NCI-H774 (cell line): ENCODE results near the gene CGB7.
"Not testable (repeated sequence)": the region's sequence is repeated elsewhere in the genome, so short reads cannot be mapped to it uniquely, and the experiment has no call there.

Experiments
- DNase-seq: peaks from one replicate; lab custom pipeline; 2025; lab: John Stamatoyannopoulos, UW

Gene CGB7

GRCh38 chr19:49073514-49074378, 16.2 kb upstream of the CGB7 start:
- DNase-seq, result no peak

GRCh38 chr19:49071860-49072547, 14.5 kb upstream of the CGB7 start:
- DNase-seq, result no peak

DNA sequence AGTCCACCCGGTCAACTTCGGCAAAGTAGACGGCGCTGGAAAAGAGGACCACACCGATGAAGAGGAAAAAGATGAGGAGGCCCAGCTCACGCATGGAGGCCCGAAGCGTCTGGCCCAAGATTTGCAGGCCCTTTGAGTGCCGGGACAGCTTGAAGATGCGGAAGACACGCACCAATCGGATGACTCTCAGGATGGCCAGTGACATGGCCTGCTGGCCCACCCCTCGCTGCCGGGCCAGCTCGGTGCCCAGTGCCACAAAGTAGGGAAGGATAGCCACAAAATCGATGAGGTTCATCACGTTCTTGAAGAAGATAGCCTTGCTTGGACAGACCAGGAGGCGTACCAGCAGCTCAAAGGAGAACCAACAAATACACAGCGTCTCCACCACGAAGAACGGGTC, 12.9 kb upstream of the CGB7 start:
- DNase-seq, result no peak

- DNase-seq, result no peak
Observed at GRCh38 chr19:49069026-49069425, 11.5 kb upstream of the CGB7 start.

GRCh38 chr19:49067554-49067953, 10.0 kb upstream of the CGB7 start:
- DNase-seq, result no peak

DNA sequence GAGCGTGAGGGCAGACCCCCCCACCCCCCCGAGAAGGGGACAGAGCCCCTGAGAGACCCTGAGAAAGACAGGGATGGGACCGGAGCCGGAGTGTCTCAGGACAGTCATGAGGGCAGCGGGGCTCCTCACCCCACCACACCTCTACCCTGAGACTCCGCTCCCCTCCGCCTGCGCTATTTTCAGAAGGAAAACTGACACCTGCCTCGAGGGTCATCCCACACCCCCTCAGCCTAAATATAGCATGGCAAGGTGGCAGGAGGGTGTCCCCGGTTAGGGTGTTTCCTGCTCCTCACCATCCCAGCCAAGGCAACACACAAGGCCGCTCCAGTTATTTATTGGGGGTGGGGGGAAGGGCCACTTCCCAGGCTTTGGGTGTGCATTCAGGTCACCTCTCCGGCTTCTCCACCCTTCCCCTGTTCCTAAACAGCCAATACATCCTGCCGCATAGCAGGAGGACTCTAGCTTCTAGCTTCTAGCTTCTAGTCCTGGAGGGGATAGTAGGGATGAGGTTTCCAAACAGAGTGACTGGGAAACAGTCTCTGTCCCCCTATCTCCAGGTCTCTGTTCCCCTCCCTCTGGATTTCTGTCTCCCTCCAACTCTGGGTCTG, 8.5 kb upstream of the CGB7 start:
- DNase-seq, result no peak

DNA sequence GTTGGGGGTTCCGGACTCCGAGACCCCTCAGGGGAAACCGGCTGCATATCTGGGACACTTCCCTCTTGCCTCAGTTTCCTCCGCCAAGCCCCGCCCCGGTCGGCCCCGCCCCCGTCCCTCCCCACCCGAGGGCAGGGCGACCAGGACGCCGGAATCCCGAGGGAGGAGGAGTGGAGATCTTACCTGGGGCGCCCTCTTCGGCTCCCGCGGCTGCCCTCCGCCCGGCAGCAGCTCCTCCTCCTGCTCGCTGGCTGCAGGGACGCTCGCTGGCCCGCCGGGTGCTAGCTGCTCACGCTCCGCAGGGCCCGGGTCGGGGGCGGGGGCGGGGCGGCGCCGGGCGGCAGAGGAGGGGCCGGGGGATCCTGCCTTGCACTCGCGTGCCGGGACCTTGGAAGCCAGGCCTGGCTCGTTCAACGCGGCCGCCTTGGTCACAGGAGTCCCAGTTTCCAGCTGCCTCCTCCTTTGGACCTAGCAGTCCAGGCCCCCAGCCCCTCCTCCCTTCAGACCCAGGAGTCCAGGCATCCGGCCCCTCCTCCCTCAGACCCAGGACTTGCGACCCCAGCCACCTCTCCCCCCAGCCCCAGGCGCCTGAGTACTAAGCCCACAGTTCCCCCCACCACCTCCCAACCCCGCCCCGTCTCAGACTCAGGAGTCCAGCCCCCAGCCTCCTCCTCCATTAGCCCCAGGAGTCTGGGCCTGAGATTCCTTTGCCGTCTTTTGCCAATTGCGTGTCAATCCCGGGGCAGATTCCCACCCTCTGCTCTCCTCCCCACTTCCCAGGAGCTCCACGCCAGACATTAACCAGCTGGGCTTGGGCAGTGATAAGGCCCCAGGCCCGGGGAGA, 7.4 kb upstream of the CGB7 start, which contains the start of gene NTF4:
Gene NTF4, minus strand, starts transcription at position 51 of the 844 bp plus-strand sequence. CDS start 2,821 bp downstream, outside the sequence.
- DNase-seq, result no peak

- DNase-seq, result no peak
Observed at GRCh38 chr19:49064029-49064629, 6.6 kb upstream of the CGB7 start.

- no peak for DNase-seq
Observed at GRCh38 chr19:49061445-49061844, 3.9 kb upstream of the CGB7 start.

DNA sequence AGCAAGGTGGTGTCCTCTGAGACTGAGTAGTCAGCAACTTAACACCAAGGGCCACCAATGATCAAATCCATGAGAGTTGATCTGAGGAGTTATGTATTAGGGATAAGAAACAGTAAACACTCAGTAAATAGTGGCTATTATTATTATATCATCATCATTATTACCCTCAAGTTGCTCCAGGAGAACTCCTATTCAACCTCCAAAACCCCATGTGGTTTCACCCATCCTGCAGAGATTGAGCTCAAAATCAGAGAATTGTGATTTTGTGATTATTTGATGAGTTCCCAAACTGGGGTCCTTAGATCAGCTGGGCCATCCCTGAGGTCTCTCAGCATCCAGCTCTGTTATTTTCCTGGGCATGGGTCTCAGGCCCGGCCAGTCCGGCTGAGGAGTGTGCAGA, 3.5 kb upstream of the CGB7 start:
- DNase-seq, result no peak

- DNase-seq, result no peak
Observed at GRCh38 chr19:49059053-49059452, 1.5 kb upstream of the CGB7 start.

DNA sequence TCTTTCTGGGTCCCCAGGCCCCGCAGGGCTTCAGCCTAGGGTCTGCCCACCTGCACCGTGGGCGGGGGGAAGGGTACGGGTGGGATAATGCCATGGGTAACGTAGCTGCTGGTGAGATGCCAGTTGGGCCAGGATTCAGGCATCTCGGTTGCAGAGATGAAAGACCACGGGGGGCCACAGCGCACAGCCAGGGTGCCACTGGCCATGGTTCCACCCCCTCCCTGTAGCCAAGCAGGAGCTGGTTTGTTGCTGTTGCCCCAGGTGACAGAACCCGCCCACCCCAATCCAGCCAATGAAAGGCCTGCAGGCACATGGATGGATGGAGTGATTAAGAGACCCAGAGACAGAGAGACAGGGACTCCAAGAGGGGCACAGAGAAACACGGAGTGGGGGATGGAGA, 1.0 kb upstream of the CGB7 start:
- DNase-seq, result no peak

- DNase-seq, result not testable (repeated sequence)
Observed at GRCh38 chr19:49056902-49057596, 500 bp downstream of the CGB7 start.

GRCh38 chr19:49056101-49056901, 1.2 kb downstream of the CGB7 start:
- DNase-seq, result peak; percentile 59

DNA sequence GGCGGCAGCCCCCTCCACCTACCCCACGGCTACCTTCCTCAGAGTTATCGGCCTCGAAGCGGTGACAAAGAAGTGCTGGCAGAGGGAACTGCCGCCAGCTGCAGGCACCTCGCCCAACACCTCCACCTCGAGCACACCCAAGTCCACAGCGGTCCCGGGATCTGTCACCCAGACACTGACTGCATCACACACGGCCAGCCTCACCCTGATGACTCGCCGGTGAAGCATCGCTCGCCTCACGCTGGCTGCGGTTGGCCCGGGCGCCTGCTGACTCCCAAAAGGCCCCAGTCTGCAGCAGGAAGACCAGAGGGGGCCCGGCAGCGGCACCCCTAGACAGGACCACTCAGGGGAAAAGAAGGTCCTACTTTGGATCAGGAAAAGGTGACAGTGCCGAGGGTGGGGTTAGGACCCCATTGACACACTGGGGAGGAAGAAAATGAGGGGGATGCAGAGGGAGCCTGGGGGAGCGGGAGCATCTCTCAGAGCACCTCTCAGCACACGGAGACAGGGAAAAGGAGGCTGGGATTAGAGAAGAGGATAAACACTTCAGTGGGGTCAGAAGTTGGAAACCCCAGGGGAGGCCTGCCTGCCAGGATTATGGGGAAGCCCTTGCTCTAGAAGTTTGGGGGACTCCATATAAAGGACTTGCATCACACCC, 7.0 kb downstream of the CGB7 start:
- DNase-seq, result not testable (repeated sequence)

GRCh38 chr19:49049834-49050233, 7.7 kb downstream of the CGB7 start:
- DNase-seq, result not testable (repeated sequence)

DNA sequence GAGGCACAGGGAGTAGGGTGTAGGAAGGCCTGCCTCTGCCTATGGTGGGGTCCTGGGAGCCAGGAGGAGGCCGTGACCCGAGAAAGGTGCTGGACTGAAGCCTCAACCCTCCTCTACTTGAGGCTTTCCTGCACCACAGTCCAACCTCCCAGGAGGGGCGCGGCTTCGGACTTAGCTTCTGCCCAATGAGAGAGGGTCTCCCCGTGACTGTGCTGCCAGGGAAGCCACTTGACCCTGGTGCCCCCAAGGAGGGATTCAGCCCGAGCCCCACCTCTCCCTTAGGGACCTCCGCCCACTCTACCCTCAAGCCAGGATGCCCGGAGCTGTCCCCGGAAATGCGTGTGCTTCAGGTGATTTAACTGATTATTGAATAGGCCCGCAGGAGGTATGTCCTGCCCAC, 8.5 kb downstream of the CGB7 start, which contains the start of gene CGB8:
Gene CGB8, minus strand, starts transcription at position 101 of the 400 bp plus-strand sequence. CDS start 372 bp downstream, outside the sequence.
- not testable (repeated sequence) for DNase-seq

DNA sequence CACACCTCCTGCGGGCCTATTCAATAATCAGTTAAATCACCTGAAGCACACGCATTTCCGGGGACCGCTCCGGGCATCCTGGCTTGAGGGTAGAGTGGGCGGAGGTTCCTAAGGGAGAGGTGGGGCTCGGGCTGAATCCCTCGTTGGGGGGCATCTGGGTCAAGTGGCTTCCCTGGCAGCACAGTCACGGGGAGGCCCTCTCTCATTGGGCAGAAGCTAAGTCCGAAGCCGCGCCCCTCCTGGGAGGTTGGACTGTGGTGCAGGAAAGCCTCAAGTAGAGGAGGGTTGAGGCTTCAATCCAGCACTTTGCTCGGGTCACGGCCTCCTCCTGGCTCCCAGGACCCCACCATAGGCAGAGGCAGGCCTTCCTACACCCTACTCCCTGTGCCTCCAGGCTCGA, 14.0 kb downstream of the CGB7 start, which contains the start of gene CGB5:
Gene CGB5, plus strand, starts transcription at position 301 of the 400 bp plus-strand sequence. CDS start 362 bp downstream, outside the sequence.
- DNase-seq, result not testable (repeated sequence)

DNA sequence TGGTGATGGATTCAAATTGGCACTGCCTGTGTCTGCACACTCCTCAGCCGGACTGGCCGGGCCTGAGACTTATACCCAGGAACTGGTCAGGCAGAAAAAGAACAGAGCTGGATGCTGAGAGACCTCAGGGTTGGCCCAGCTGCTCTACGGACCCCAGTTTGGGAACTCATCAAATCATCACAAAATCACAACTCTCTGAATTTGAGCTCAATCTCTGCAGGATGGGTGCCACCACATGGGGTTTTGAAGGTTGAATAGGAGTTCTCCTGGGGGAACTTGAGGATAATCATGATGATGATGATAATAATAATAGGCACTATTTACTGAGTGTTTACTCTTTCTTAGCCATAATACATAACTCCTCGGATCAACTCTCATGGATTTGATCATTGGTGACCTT, 14.9 kb downstream of the CGB7 start:
- not testable (repeated sequence) for DNase-seq
